Measurements from ENCODE around the gene CCNQ. TPM values are rescaled to one million over a fixed set of nuclear protein-coding genes. Genes with fewer than 3 reads are reported as not detected.

Gene CCNQ
- total RNA-seq, 1 donor from 2014 or later: 21.7 TPM

GRCh38 chrX:153640736-153641575 is 42.0 kb upstream of the CCNQ start:
- H3K9me3 Mint-ChIP-seq (ENCODE audit: unreplicated experiment): no peaks in the 10 kb centered on the region
- no peak overlapping the region for H3K27ac ChIP-seq (ENCODE audit: low read depth, low read length)
- H3K4me3 Mint-ChIP-seq (ENCODE audit: unreplicated experiment): no peak overlapping the region
- H3K27ac Mint-ChIP-seq (ENCODE audit: unreplicated experiment): no peak overlapping the region
- no peaks in the 10 kb centered on the region for H3K9me3 ChIP-seq (ENCODE audit: insufficient read depth, low read depth, low read length)
- no peaks in the 10 kb centered on the region for H3K79me2 ChIP-seq (ENCODE audit: insufficient read depth, low read length)
- FAIRE-seq (no peak), DNase-seq (ENCODE audit: low read depth) (no peak)
- H3K27me3 Mint-ChIP-seq (ENCODE audit: low read depth, unreplicated experiment): peaks cover 27% of the 10 kb centered on the region
- peaks cover 3% of the 10 kb centered on the region for H3K4me1 ChIP-seq (ENCODE audit: insufficient read depth, low read length)
- TF ChIP-seq CTCF (IDR thresholded peaks at IDR 0.05; ENCODE audit: insufficient read depth, low read depth, low read length) (no peak), EZH2 (IDR thresholded peaks at IDR 0.05; ENCODE audit: insufficient read depth, low read length) (no peak)
- no peaks in the 10 kb centered on the region for H3K36me3 ChIP-seq (ENCODE audit: insufficient read depth, low read length)
- H2AFZ ChIP-seq (ENCODE audit: low read depth, low read length): no peak overlapping the region
- H4K20me1 ChIP-seq (ENCODE audit: insufficient read depth, low read length): no peaks in the 10 kb centered on the region
- no peaks in the 10 kb centered on the region for H3K4me1 Mint-ChIP-seq (ENCODE audit: low read depth, unreplicated experiment)
- H3K9ac ChIP-seq (ENCODE audit: low read length): no peak overlapping the region
- H3K27me3 ChIP-seq (ENCODE audit: insufficient read depth, low read length): peaks cover 20% of the 10 kb centered on the region
- H3K4me2 ChIP-seq (ENCODE audit: low read length): no peak overlapping the region
- H3K4me3 ChIP-seq (ENCODE audit: insufficient read depth, low read depth, low read length): no peak overlapping the region
- no peaks in the 10 kb centered on the region for H3K36me3 Mint-ChIP-seq (ENCODE audit: low read depth, unreplicated experiment)

GRCh38 chrX:153640045-153640686 is 41.2 kb upstream of the CCNQ start:
- H3K9me3 Mint-ChIP-seq (ENCODE audit: unreplicated experiment): no peaks in the 10 kb centered on the region

More at GRCh38 chrX:153640045-153640686, 41.2 kb upstream of the CCNQ start:
- Mint-ChIP-seq H3K36me3 (ENCODE audit: low read depth, unreplicated experiment) (no peaks in the 10 kb centered on the region), H3K27me3 (ENCODE audit: low read depth, unreplicated experiment) (peaks cover 29% of the 10 kb centered on the region), H3K4me1 (ENCODE audit: low read depth, unreplicated experiment) (no peaks in the 10 kb centered on the region), H3K27ac (ENCODE audit: unreplicated experiment) (no peak overlapping the region), H3K4me3 (ENCODE audit: unreplicated experiment) (no peak overlapping the region)
- FAIRE-seq (no peak), DNase-seq (ENCODE audit: low read depth) (no peak)
- Histone ChIP-seq H3K4me1 (ENCODE audit: insufficient read depth, low read length) (peaks cover 3% of the 10 kb centered on the region), H3K9ac (ENCODE audit: low read length) (no peak overlapping the region), H3K4me2 (ENCODE audit: low read length) (no peak overlapping the region), H3K4me3 (ENCODE audit: insufficient read depth, low read depth, low read length) (no peak overlapping the region), H2AFZ (ENCODE audit: low read depth, low read length) (no peak overlapping the region), H3K36me3 (ENCODE audit: insufficient read depth, low read length) (no peaks in the 10 kb centered on the region), H3K9me3 (ENCODE audit: insufficient read depth, low read depth, low read length) (no peaks in the 10 kb centered on the region), H3K27ac (ENCODE audit: low read depth, low read length) (no peak overlapping the region), H3K27me3 (ENCODE audit: insufficient read depth, low read length) (peaks cover 13% of the 10 kb centered on the region), H3K79me2 (ENCODE audit: insufficient read depth, low read length) (no peaks in the 10 kb centered on the region), H4K20me1 (ENCODE audit: insufficient read depth, low read length) (no peaks in the 10 kb centered on the region)
- TF ChIP-seq CTCF (IDR thresholded peaks at IDR 0.05; ENCODE audit: insufficient read depth, low read depth, low read length) (no peak), EZH2 (IDR thresholded peaks at IDR 0.05; ENCODE audit: insufficient read depth, low read length) (no peak)
